ENCODE data around the gene GAGE12F. TPM values are rescaled to one million over a fixed set of nuclear protein-coding genes. Genes with fewer than 3 reads are reported as not detected.
"Not testable (repeated sequence)": the region's sequence is repeated elsewhere in the genome, so short reads cannot be mapped to it uniquely, and the experiment has no call there.

The GAGE12F gene
- total and polyA plus RNA-seq, 2 of the 4 experiments (the other 2 are of a cell fraction): not detected

- H3K23ac ChIP-seq (ENCODE audit: low read depth, low read length); DNase-seq; CTCF ChIA-PET; H2BK20ac ChIP-seq (ENCODE audit: low read depth, low read length); in situ Hi-C loops (cut with MboI; ENCODE audit: low sequenced_read_pairs); H3K27me3 ChIP-seq (ENCODE audit: control insufficient read depth, insufficient read depth, low read length); H3K36me3 ChIP-seq (ENCODE audit: control insufficient read depth, insufficient read depth, low read length); H4K5ac ChIP-seq (ENCODE audit: low read depth, low read length); H3K9me3 ChIP-seq (ENCODE audit: control insufficient read depth, insufficient read depth, low read length); H3K56ac ChIP-seq (ENCODE audit: extremely low read depth, insufficient read depth, low read length); H2BK15ac ChIP-seq (ENCODE audit: low read depth, low read length); ATAC-seq (ENCODE audit: low read depth); H3K4me2 ChIP-seq (ENCODE audit: low read depth, low read length); POLR2A ChIA-PET (ENCODE audit: unreplicated experiment); H3K18ac ChIP-seq (ENCODE audit: low read depth, low read length); H2AK9ac ChIP-seq (replicated peaks; ENCODE audit: low read depth, low read length, poor library complexity); H3K4ac ChIP-seq (ENCODE audit: low read depth, low read length); H3K79me1 ChIP-seq (ENCODE audit: low read depth in 1 of 2, low read length in 2 of 2); H2BK5ac ChIP-seq (ENCODE audit: low read depth, low read length, poor library complexity, severe bottlenecking); H2AFZ ChIP-seq (replicated peaks; ENCODE audit: low read length, poor library complexity); H4K8ac ChIP-seq (ENCODE audit: low read depth in 2 of 2, low read length in 2 of 2); dilution Hi-C loops (cut with HindIII; ENCODE audit: low sequenced_read_pairs, unreplicated experiment); H4K20me1 ChIP-seq (ENCODE audit: insufficient read depth, low read length); H3K9ac ChIP-seq (ENCODE audit: low read depth, low read length); H4K91ac ChIP-seq (ENCODE audit: insufficient read depth, low read depth, low read length); H2BK120ac ChIP-seq (ENCODE audit: low read depth, low read length); intact Hi-C loops (cut with micrococcal nuclease); H3K14ac ChIP-seq (replicated peaks; ENCODE audit: low read depth, low read length); H3K27ac ChIP-seq (ENCODE audit: insufficient read depth, low read length); H2AK5ac ChIP-seq (ENCODE audit: low read depth, low read length); H3K9me1 ChIP-seq (ENCODE audit: insufficient read depth, low read length); BruUV-seq (replicated peaks); H3K4me1 ChIP-seq (ENCODE audit: control insufficient read depth, insufficient read depth, low read length); H3K4me3 ChIP-seq (ENCODE audit: insufficient read depth, low read depth, low read length): not testable (repeated sequence)
- no CpG with 5 or more reads among the region's 16 CpGs for WGBS, 2 experiments (ENCODE audit: extremely low coverage in 2 of 2, insufficient read length in 1 of 2)
Observed at GRCh38 chrX:49541433-49541832, 19.2 kb upstream of the GAGE12F start, which contains the start of gene GAGE12D. Gene GAGE12D (plus strand): TSS chrX:49541733. CDS start chrX:49542888, 1,155 bp downstream.

GRCh38 chrX:49550989-49551388 is 9.7 kb upstream of the GAGE12F start, which contains the start of gene GAGE12E:
Gene GAGE12E (plus strand): TSS chrX:49551289. CDS start chrX:49552444, 1,155 bp downstream.
- H2BK120ac ChIP-seq (ENCODE audit: low read depth, low read length); in situ Hi-C loops (cut with MboI; ENCODE audit: low sequenced_read_pairs); H3K9me3 ChIP-seq (ENCODE audit: control insufficient read depth, insufficient read depth, low read length); intact Hi-C loops (cut with micrococcal nuclease); H3K14ac ChIP-seq (replicated peaks; ENCODE audit: low read depth, low read length); dilution Hi-C loops (cut with HindIII; ENCODE audit: low sequenced_read_pairs, unreplicated experiment); H2AFZ ChIP-seq (replicated peaks; ENCODE audit: low read length, poor library complexity); H3K4ac ChIP-seq (ENCODE audit: low read depth, low read length); H3K9me1 ChIP-seq (ENCODE audit: insufficient read depth, low read length); H2BK20ac ChIP-seq (ENCODE audit: low read depth, low read length); H3K23ac ChIP-seq (ENCODE audit: low read depth, low read length); H3K27ac ChIP-seq (ENCODE audit: insufficient read depth, low read length); H3K9ac ChIP-seq (ENCODE audit: low read depth, low read length); H2BK15ac ChIP-seq (ENCODE audit: low read depth, low read length); H3K56ac ChIP-seq (ENCODE audit: extremely low read depth, insufficient read depth, low read length); POLR2A ChIA-PET (ENCODE audit: unreplicated experiment); H2AK9ac ChIP-seq (replicated peaks; ENCODE audit: low read depth, low read length, poor library complexity); H2AK5ac ChIP-seq (ENCODE audit: low read depth, low read length); ATAC-seq (ENCODE audit: low read depth); H3K27me3 ChIP-seq (ENCODE audit: control insufficient read depth, insufficient read depth, low read length); H4K91ac ChIP-seq (ENCODE audit: insufficient read depth, low read depth, low read length); CTCF ChIA-PET; H3K4me2 ChIP-seq (ENCODE audit: low read depth, low read length); H3K79me1 ChIP-seq (ENCODE audit: low read depth in 1 of 2, low read length in 2 of 2); BruUV-seq (replicated peaks); H2BK5ac ChIP-seq (ENCODE audit: low read depth, low read length, poor library complexity, severe bottlenecking); DNase-seq; H3K4me3 ChIP-seq (ENCODE audit: insufficient read depth, low read depth, low read length); H3K4me1 ChIP-seq (ENCODE audit: control insufficient read depth, insufficient read depth, low read length); H3K18ac ChIP-seq (ENCODE audit: low read depth, low read length); H3K36me3 ChIP-seq (ENCODE audit: control insufficient read depth, insufficient read depth, low read length); H4K5ac ChIP-seq (ENCODE audit: low read depth, low read length); H4K20me1 ChIP-seq (ENCODE audit: insufficient read depth, low read length); H4K8ac ChIP-seq (ENCODE audit: low read depth in 2 of 2, low read length in 2 of 2): not testable (repeated sequence)
- WGBS, 2 experiments (ENCODE audit: extremely low coverage in 2 of 2, insufficient read length in 1 of 2): no CpG with 5 or more reads among the region's 16 CpGs

Measured in IMR-90 (cell line).